ENCODE data around the gene GLRX2.

The GLRX2 gene

GRCh38 chr1:193060938-193061337 lies 44.3 kb downstream of the GLRX2 start:
- TF ChIP-seq CTCF (IDR thresholded peaks at IDR 0.05; ENCODE audit: poor library complexity, severe bottlenecking), result no peak
- peaks cover 16% of the 10 kb centered on the region; the same call in 1 of the 2 replicates for H3K36me3 ChIP-seq (ENCODE audit: low read depth)
- peak overlapping the region; percentile 84 for H3K27ac ChIP-seq (ENCODE audit: poor library complexity, severe bottlenecking)
- H3K27me3 ChIP-seq (ENCODE audit: insufficient read depth, poor library complexity, severe bottlenecking), result no peaks in the 10 kb centered on the region
- H3K4me1 ChIP-seq (ENCODE audit: insufficient read depth, poor library complexity, severe bottlenecking), result peaks cover 17% of the 10 kb centered on the region
- ATAC-seq (ENCODE audit: low read depth) (no peak), DNase-seq (ENCODE audit: low spot score) (no peak)
- H3K9me3 ChIP-seq (ENCODE audit: severe bottlenecking), result no peaks in the 10 kb centered on the region
- peak overlapping the region; percentile 62 for H3K4me3 ChIP-seq (ENCODE audit: severe bottlenecking)

GRCh38 chr1:193060406-193060805 lies 44.8 kb downstream of the GLRX2 start:
- no peak for DNase-seq (ENCODE audit: low spot score)
- no peak for ATAC-seq (ENCODE audit: low read depth)
- H3K36me3 ChIP-seq (ENCODE audit: low read depth), result peaks cover 22% of the 10 kb centered on the region
- TF ChIP-seq CTCF (IDR thresholded peaks at IDR 0.05; ENCODE audit: poor library complexity, severe bottlenecking), result no peak
- no peaks in the 10 kb centered on the region for H3K9me3 ChIP-seq (ENCODE audit: severe bottlenecking)
- no peaks in the 10 kb centered on the region for H3K27me3 ChIP-seq (ENCODE audit: insufficient read depth, poor library complexity, severe bottlenecking)
- H3K4me3 ChIP-seq (ENCODE audit: severe bottlenecking), result peak overlapping the region; percentile 62
- H3K4me1 ChIP-seq (ENCODE audit: insufficient read depth, poor library complexity, severe bottlenecking), result peaks cover 17% of the 10 kb centered on the region
- peak overlapping the region; percentile 84 for H3K27ac ChIP-seq (ENCODE audit: poor library complexity, severe bottlenecking)

- Histone ChIP-seq H3K27ac (ENCODE audit: poor library complexity, severe bottlenecking) (peak overlapping the region; percentile 84), H3K27me3 (ENCODE audit: insufficient read depth, poor library complexity, severe bottlenecking) (no peaks in the 10 kb centered on the region), H3K36me3 (ENCODE audit: low read depth) (peaks cover 23% of the 10 kb centered on the region), H3K9me3 (ENCODE audit: severe bottlenecking) (no peaks in the 10 kb centered on the region), H3K4me1 (ENCODE audit: insufficient read depth, poor library complexity, severe bottlenecking) (peaks cover 17% of the 10 kb centered on the region), H3K4me3 (ENCODE audit: severe bottlenecking) (peak overlapping the region; percentile 62)
- TF ChIP-seq CTCF (IDR thresholded peaks at IDR 0.05; ENCODE audit: poor library complexity, severe bottlenecking), result no peak
- no peak for ATAC-seq (ENCODE audit: low read depth)
- no peak for DNase-seq (ENCODE audit: low spot score)
These were observed 45.2 kb downstream of the GLRX2 start for GRCh38 chr1:193060115-193060403.

- peaks cover 17% of the 10 kb centered on the region for H3K4me1 ChIP-seq (ENCODE audit: insufficient read depth, poor library complexity, severe bottlenecking)
- ATAC-seq (ENCODE audit: low read depth), result peak; percentile 92
- peak; percentile 4 for TF ChIP-seq CTCF (IDR thresholded peaks at IDR 0.05; ENCODE audit: poor library complexity, severe bottlenecking)
These were observed 45.7 kb downstream of the GLRX2 start, which contains the start of the genes RO60 and UCHL5 for GRCh38 chr1:193059282-193060114. Gene RO60, plus strand, starts transcription at chr1:193059612. Its CDS starts 9,443 bp downstream, at chr1:193069055. Gene UCHL5, minus strand, starts transcription at chr1:193059360. Its CDS starts 100 bp downstream, at chr1:193059260.

More at GRCh38 chr1:193059282-193060114, 45.7 kb downstream of the GLRX2 start, which contains the start of the genes RO60 and UCHL5:
- H3K27ac ChIP-seq (ENCODE audit: poor library complexity, severe bottlenecking), result peak within 1 kb of the TSS; percentile 84
- DNase-seq (ENCODE audit: low spot score), result peak; percentile 98
- peak within 1 kb of the TSS; percentile 62 for H3K4me3 ChIP-seq (ENCODE audit: severe bottlenecking)
- no peaks in the 10 kb centered on the region for H3K27me3 ChIP-seq (ENCODE audit: insufficient read depth, poor library complexity, severe bottlenecking)
- peaks cover 23% of the 10 kb centered on the region for H3K36me3 ChIP-seq (ENCODE audit: low read depth)
- H3K9me3 ChIP-seq (ENCODE audit: severe bottlenecking), result no peaks in the 10 kb centered on the region

All from RWPE2 (cell line).